Activated T-cell treated with anti-CD3 and anti-CD28 coated beads, Interleukin-2, amount 50 U/mL, for 72 hours (primary cell): ENCODE measurements around the gene PRKCE. TPM values are rescaled to one million over a fixed set of nuclear protein-coding genes. Genes with fewer than 3 reads are reported as not detected.
A peak's percentile ranks its signal among the peaks of the same experiment; 100 is the strongest.

Source experiments
- ATAC-seq, 2 donors: fragments of 150-1000 bp; cut with Tn5 transposase; replicated peaks in 1 of 2; 2 replicates each; pipeline ENCODE4 v1.10.0; 2021; ENCODE audit warnings: moderate library complexity in 2 of 2, mild to moderate bottlenecking in 1 of 2
- DNase-seq, 2 donors: peaks; one replicate each; pipeline ENCODE4 v3.0.0; 2021 to 2022; ENCODE audit warnings: mixed read lengths in 1 of 2
- H3K27ac Mint-ChIP-seq: one replicate; pipeline ENCODE4 v1.8.0; 2022; ENCODE audit warnings: mild to moderate bottlenecking, moderate library complexity, mixed read lengths
- H3K27me3 Mint-ChIP-seq: one replicate; pipeline ENCODE4 v1.8.0; 2022; ENCODE audit warnings: low read depth, mixed read lengths
- H3K36me3 Mint-ChIP-seq, 2 donors: one replicate each; pipeline ENCODE4 v1.8.0; 2022; ENCODE audit warnings: mixed read lengths in 2 of 2, mild to moderate bottlenecking in 1 of 2; ENCODE audit not compliant: insufficient read depth in 2 of 2
- H3K4me1 Mint-ChIP-seq: one replicate; pipeline ENCODE4 v1.8.0; 2022; ENCODE audit warnings: low read depth, mixed read lengths
- H3K4me3 Mint-ChIP-seq, 2 donors: one replicate each; pipeline ENCODE4 v1.8.0; 2022; ENCODE audit warnings: mild to moderate bottlenecking in 2 of 2, mixed read lengths in 2 of 2, moderate library complexity in 2 of 2
- H3K9me3 Mint-ChIP-seq, 2 donors: one replicate each; pipeline ENCODE4 v1.8.0; 2022; ENCODE audit warnings: mixed read lengths in 2 of 2
- total RNA-seq, 2 donors: library from RNA; stranded (reverse); gene quantifications; one replicate each; pipeline ENCODE4 v1.2.3, GENCODE V29; 2022

The PRKCE gene
- total RNA-seq, 2 donors from 2014 or later = 19.3 to 35.3 TPM

- Mint-ChIP-seq H3K36me3 (peaks cover 0 to 1% of the 10 kb centered on the region in 2 donors), H3K4me1 (peaks cover 16% of the 10 kb centered on the region)
Observed at GRCh38 chr2:46042711-46043110, 391.2 kb downstream of the PRKCE start.

DNA sequence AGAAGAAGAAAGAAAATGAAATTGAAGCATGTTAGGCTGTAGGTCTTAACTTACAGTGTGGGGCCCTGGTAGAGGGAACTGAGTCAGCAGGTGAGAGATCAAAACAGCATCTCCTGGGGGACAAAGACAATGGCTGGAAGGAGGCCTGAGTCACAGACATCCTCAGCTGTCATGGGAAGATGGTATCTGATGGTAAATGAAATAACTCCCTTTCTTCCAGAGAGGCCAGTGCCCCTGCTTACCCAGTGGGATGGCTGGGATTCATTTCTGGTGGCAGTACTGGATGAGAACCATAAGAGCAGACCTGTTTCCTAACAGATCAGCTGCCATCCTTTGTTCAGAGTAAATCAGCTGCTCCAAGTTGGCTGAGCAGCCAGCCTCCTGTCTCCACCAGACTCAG is 394.4 kb downstream of the PRKCE start:
- Mint-ChIP-seq H3K27ac (peak overlapping the region; percentile 98), H3K27me3 (no peaks in the 10 kb centered on the region)
- DNase-seq = peak in 1 of 2 donors; percentile 42

More at GRCh38 chr2:46042711-46043110, 391.2 kb downstream of the PRKCE start:
- Mint-ChIP-seq H3K4me3 (no peak overlapping the region), H3K27ac (no peak overlapping the region), H3K9me3 (no peaks in the 10 kb centered on the region), H3K27me3 (no peaks in the 10 kb centered on the region)
- DNase-seq = no peak
- no peak for ATAC-seq

DNA sequence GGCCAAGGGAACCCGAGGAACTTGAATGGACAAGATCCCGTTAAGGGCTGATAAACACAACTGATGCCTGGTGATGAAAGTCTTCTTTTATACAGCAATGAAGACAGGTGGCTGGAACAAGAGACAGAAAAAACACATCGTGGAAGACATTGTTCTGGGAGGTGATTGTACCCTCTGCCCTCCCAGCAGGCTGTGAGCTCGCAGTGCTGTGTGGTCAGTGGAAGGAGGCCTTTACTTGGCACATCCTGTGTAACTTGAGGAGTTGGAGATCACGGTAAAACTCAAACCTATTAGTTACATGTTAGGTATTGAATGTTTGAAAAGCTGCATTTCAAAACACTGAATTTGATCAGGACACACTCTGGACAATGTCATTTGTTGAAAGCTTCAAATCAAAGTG is 395.8 kb downstream of the PRKCE start:
- ATAC-seq (no peak), DNase-seq (no peak)
- H3K27ac Mint-ChIP-seq = no peak overlapping the region
- H3K9me3 Mint-ChIP-seq = no peaks in the 10 kb centered on the region
- H3K4me1 Mint-ChIP-seq = peaks cover 27% of the 10 kb centered on the region
- no peaks in the 10 kb centered on the region for H3K27me3 Mint-ChIP-seq
- no peak overlapping the region for H3K4me3 Mint-ChIP-seq
- peaks cover 0 to 4% of the 10 kb centered on the region in 2 donors for H3K36me3 Mint-ChIP-seq

More for the DNA sequence above, 394.4 kb downstream of the PRKCE start:
- Mint-ChIP-seq H3K36me3 (no peaks in the 10 kb centered on the region), H3K4me1 (peaks cover 22% of the 10 kb centered on the region), H3K4me3 (peak overlapping the region in 1 of 2 donors; percentile 69), H3K9me3 (no peaks in the 10 kb centered on the region)
- peak; percentile 91 to 93 for ATAC-seq

DNA sequence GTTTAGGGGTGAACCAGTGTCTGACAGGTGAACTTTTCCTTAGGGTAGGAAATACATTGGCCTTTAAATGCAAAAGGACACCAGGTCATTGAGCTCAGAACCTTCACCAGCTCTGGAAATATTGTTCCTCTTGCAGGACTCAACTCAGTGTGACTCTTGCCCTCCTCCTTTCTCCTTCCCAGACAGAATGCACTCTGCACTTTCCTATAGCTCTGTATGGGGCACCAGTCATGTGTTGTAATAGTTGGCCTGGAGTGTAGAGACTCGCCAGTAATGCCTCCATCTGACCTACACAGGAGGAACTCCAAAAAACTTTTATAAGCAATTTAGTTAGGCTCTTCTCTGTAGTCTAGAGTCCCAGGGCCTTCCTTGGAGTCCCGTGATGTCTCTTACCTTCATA is 397.2 kb downstream of the PRKCE start:
- peaks cover 38% of the 10 kb centered on the region for H3K4me1 Mint-ChIP-seq
- no peaks in the 10 kb centered on the region for H3K27me3 Mint-ChIP-seq
- H3K27ac Mint-ChIP-seq = peak overlapping the region; percentile 80
- H3K4me3 Mint-ChIP-seq = no peak overlapping the region
- DNase-seq = no peak
- no peak for ATAC-seq
- H3K9me3 Mint-ChIP-seq = peaks cover 4 to 6% of the 10 kb centered on the region in 2 donors
- peaks cover 2 to 10% of the 10 kb centered on the region in 2 donors for H3K36me3 Mint-ChIP-seq

- ATAC-seq (no peak), DNase-seq (no peak)
- H3K4me1 Mint-ChIP-seq = peaks cover 41% of the 10 kb centered on the region
- H3K36me3 Mint-ChIP-seq = peaks cover 2 to 10% of the 10 kb centered on the region in 2 donors
- H3K27me3 Mint-ChIP-seq = no peaks in the 10 kb centered on the region
- H3K4me3 Mint-ChIP-seq = no peak overlapping the region
- H3K27ac Mint-ChIP-seq = no peak overlapping the region
- peaks cover 4 to 6% of the 10 kb centered on the region in 2 donors for H3K9me3 Mint-ChIP-seq
Observed at GRCh38 chr2:46050027-46050426, 398.6 kb downstream of the PRKCE start.

GRCh38 chr2:46050489-46050888 is 399.0 kb downstream of the PRKCE start:
- no peaks in the 10 kb centered on the region for H3K27me3 Mint-ChIP-seq
- H3K27ac Mint-ChIP-seq = peak overlapping the region; percentile 89
- DNase-seq = no peak
- peak overlapping the region in 1 of 2 donors; percentile 30 for H3K4me3 Mint-ChIP-seq
- peaks cover 2 to 10% of the 10 kb centered on the region in 2 donors for H3K36me3 Mint-ChIP-seq
- H3K4me1 Mint-ChIP-seq = peaks cover 38% of the 10 kb centered on the region
- ATAC-seq = no peak
- H3K9me3 Mint-ChIP-seq = peaks cover 4 to 6% of the 10 kb centered on the region in 2 donors

DNA sequence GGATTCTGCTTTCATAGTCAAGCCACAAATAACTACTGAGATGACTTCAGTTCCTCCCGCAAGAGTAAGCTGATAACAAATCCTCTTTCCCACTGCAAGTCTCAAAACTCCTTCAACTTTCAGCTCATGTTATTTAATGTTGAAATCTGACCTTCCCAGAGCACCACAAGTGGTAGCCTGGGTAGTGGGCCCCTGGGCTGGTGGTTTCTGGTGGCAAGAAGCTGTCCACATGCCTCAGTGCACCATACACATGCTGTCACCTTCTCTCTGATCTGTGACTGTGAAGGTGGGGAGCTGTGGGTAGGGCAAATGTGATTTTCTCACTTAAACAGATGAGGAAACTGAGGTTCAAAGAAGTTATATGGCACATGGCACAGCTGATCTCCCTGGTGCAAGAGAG is 399.6 kb downstream of the PRKCE start:
- DNase-seq (no peak), ATAC-seq (peak; percentile 58 to 60)
- H3K4me1 Mint-ChIP-seq = peaks cover 32% of the 10 kb centered on the region
- H3K4me3 Mint-ChIP-seq = peak overlapping the region in 1 of 2 donors; percentile 30
- H3K27me3 Mint-ChIP-seq = no peaks in the 10 kb centered on the region
- H3K27ac Mint-ChIP-seq = peak overlapping the region; percentile 89
- peaks cover 4 to 6% of the 10 kb centered on the region in 2 donors for H3K9me3 Mint-ChIP-seq
- peaks cover 2 to 10% of the 10 kb centered on the region in 2 donors for H3K36me3 Mint-ChIP-seq

DNA sequence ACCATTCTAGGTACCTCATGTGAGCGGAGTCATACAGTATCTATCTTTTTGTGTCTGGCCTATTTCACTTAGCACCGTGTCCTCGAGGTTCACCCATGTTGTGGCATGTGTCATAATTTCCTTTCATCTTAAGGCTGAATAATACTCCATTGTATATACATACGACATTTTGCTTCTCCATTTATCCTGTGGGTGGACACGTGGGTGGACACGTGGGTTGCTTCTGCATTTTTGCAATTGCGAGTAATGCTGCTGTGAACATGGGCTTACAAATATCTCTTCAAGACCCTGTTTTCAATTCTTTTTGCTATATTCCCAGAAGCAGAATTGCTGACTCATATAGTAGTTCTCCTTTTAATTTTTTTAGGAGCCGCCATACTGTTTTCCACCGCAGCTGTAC is 402.1 kb downstream of the PRKCE start:
- no peak for DNase-seq
- ATAC-seq = peak; percentile 57 to 69
- Mint-ChIP-seq H3K36me3 (peaks cover 2 to 10% of the 10 kb centered on the region in 2 donors), H3K4me3 (peak overlapping the region in 1 of 2 donors; percentile 2), H3K27me3 (no peaks in the 10 kb centered on the region), H3K4me1 (peaks cover 34% of the 10 kb centered on the region), H3K27ac (peak overlapping the region; percentile 56), H3K9me3 (peaks cover 4 to 6% of the 10 kb centered on the region in 2 donors)

- DNase-seq = no peak
- Mint-ChIP-seq H3K36me3 (peaks cover 2 to 10% of the 10 kb centered on the region in 2 donors), H3K4me1 (peaks cover 22% of the 10 kb centered on the region), H3K27me3 (no peaks in the 10 kb centered on the region), H3K27ac (peak overlapping the region; percentile 9), H3K4me3 (no peak overlapping the region), H3K9me3 (peaks cover 4 to 6% of the 10 kb centered on the region in 2 donors)
- ATAC-seq = peak in 1 of 2 donors; percentile 8
Observed at GRCh38 chr2:46056541-46056940, 405.1 kb downstream of the PRKCE start.

GRCh38 chr2:46058140-46058539 is 406.7 kb downstream of the PRKCE start:
- no peak for ATAC-seq
- Mint-ChIP-seq H3K9me3 (peaks cover 4% of the 10 kb centered on the region in 2 donors), H3K4me3 (no peak overlapping the region)

GRCh38 chr2:46062637-46063412 is 411.4 kb downstream of the PRKCE start:
- DNase-seq = peak; percentile 80 to 86
- no peaks in the 10 kb centered on the region for H3K36me3 Mint-ChIP-seq
- no peaks in the 10 kb centered on the region for H3K9me3 Mint-ChIP-seq
- ATAC-seq = peak in 1 of 2 donors; percentile 40
- peaks cover 28% of the 10 kb centered on the region for H3K4me1 Mint-ChIP-seq
- H3K4me3 Mint-ChIP-seq = no peak overlapping the region
- H3K27ac Mint-ChIP-seq = no peak overlapping the region
- H3K27me3 Mint-ChIP-seq = peaks cover 9% of the 10 kb centered on the region

More at GRCh38 chr2:46058140-46058539, 406.7 kb downstream of the PRKCE start:
- DNase-seq = no peak
- no peak overlapping the region for H3K27ac Mint-ChIP-seq
- no peaks in the 10 kb centered on the region for H3K27me3 Mint-ChIP-seq
- peaks cover 23% of the 10 kb centered on the region for H3K4me1 Mint-ChIP-seq
- H3K36me3 Mint-ChIP-seq = peaks cover 2 to 4% of the 10 kb centered on the region in 2 donors

- ATAC-seq = no peak
- H3K9me3 Mint-ChIP-seq = no peaks in the 10 kb centered on the region
- no peaks in the 10 kb centered on the region for H3K36me3 Mint-ChIP-seq
- no peak overlapping the region for H3K4me3 Mint-ChIP-seq
- H3K27me3 Mint-ChIP-seq = peaks cover 9% of the 10 kb centered on the region
- no peak for DNase-seq
- peaks cover 41% of the 10 kb centered on the region for H3K4me1 Mint-ChIP-seq
- peak overlapping the region; percentile 58 for H3K27ac Mint-ChIP-seq
Observed at GRCh38 chr2:46064396-46064795, 412.9 kb downstream of the PRKCE start.

GRCh38 chr2:46065152-46065551 is 413.7 kb downstream of the PRKCE start:
- H3K4me1 Mint-ChIP-seq = peaks cover 41% of the 10 kb centered on the region
- H3K4me3 Mint-ChIP-seq = no peak overlapping the region
- DNase-seq (no peak), ATAC-seq (no peak)
- H3K36me3 Mint-ChIP-seq = no peaks in the 10 kb centered on the region
- peaks cover 9% of the 10 kb centered on the region for H3K27me3 Mint-ChIP-seq
- H3K9me3 Mint-ChIP-seq = no peaks in the 10 kb centered on the region
- H3K27ac Mint-ChIP-seq = no peak overlapping the region
